ENCODE measurements around the gene BET1.

GRCh38 chr7:94043299-94043698 is 39.1 kb upstream of the BET1 start:
- TF ChIP-seq CTCF (IDR thresholded peaks at IDR 0.05 in 8 of 11, conservative IDR thresholded peaks at IDR 0.05 in 3 of 11) (no peak), POLR2A (IDR thresholded peaks at IDR 0.05) (no peak), POLR2AphosphoS5 (IDR thresholded peaks at IDR 0.05) (no peak)
